Measurements from ENCODE around the gene EYS. TPM values are rescaled to one million over a fixed set of nuclear protein-coding genes. Genes with fewer than 3 reads are reported as not detected.

Gene EYS
- total RNA-seq, 2 donors from 2014 or later: not detected

GRCh38 chr6:63685446-63686379, 2021.3 kb downstream of the EYS start:
- peak overlapping the region; percentile 59 for H3K27ac Mint-ChIP-seq
- DNase-seq (no peak), ATAC-seq (peak; percentile 45)
- H3K27me3 Mint-ChIP-seq: no peaks in the 10 kb centered on the region
- H3K36me3 Mint-ChIP-seq (ENCODE audit: low read depth): peaks cover 17% of the 10 kb centered on the region
- H3K4me3 Mint-ChIP-seq: peak overlapping the region; percentile 39
- H3K9me3 ChIP-seq (ENCODE audit: control insufficient read depth, low read length, poor library complexity, severe bottlenecking): no peaks in the 10 kb centered on the region
- peaks cover 25% of the 10 kb centered on the region for H3K4me1 Mint-ChIP-seq

GRCh38 chr6:63683071-63683603, 2023.9 kb downstream of the EYS start:
- Mint-ChIP-seq H3K4me1 (peaks cover 42% of the 10 kb centered on the region), H3K4me3 (no peak overlapping the region), H3K27ac (no peak overlapping the region), H3K36me3 (ENCODE audit: low read depth) (peaks cover 24% of the 10 kb centered on the region), H3K27me3 (no peaks in the 10 kb centered on the region)
- H3K9me3 ChIP-seq (ENCODE audit: control insufficient read depth, low read length, poor library complexity, severe bottlenecking): no peaks in the 10 kb centered on the region
- no peak for ATAC-seq
- no peak for DNase-seq

- H3K9me3 ChIP-seq (ENCODE audit: control insufficient read depth, low read length, poor library complexity, severe bottlenecking): no peaks in the 10 kb centered on the region
- DNase-seq (no peak), ATAC-seq (no peak)
- peaks cover 14% of the 10 kb centered on the region for H3K36me3 Mint-ChIP-seq (ENCODE audit: low read depth)
- H3K27me3 Mint-ChIP-seq: no peaks in the 10 kb centered on the region
- no peak overlapping the region for H3K4me3 Mint-ChIP-seq
- no peak overlapping the region for H3K27ac Mint-ChIP-seq
- peaks cover 34% of the 10 kb centered on the region for H3K4me1 Mint-ChIP-seq
Measured at GRCh38 chr6:63677282-63677681, 2029.7 kb downstream of the EYS start.

GRCh38 chr6:63676412-63677114, 2030.5 kb downstream of the EYS start:
- Mint-ChIP-seq H3K27me3 (no peaks in the 10 kb centered on the region), H3K4me1 (peaks cover 32% of the 10 kb centered on the region), H3K27ac (no peak overlapping the region), H3K4me3 (no peak overlapping the region), H3K36me3 (ENCODE audit: low read depth) (peaks cover 14% of the 10 kb centered on the region)
- ATAC-seq: no peak
- H3K9me3 ChIP-seq (ENCODE audit: control insufficient read depth, low read length, poor library complexity, severe bottlenecking): no peaks in the 10 kb centered on the region
- no peak for DNase-seq

- Mint-ChIP-seq H3K4me1 (peaks cover 22% of the 10 kb centered on the region), H3K4me3 (no peak overlapping the region)
Measured at GRCh38 chr6:63675138-63675537, 2031.9 kb downstream of the EYS start.

GRCh38 chr6:63674635-63675034, 2032.4 kb downstream of the EYS start:
- H3K36me3 Mint-ChIP-seq (ENCODE audit: low read depth): peaks cover 2% of the 10 kb centered on the region
- H3K27ac Mint-ChIP-seq: no peak overlapping the region
- no peak for DNase-seq
- no peaks in the 10 kb centered on the region for H3K9me3 ChIP-seq (ENCODE audit: control insufficient read depth, low read length, poor library complexity, severe bottlenecking)
- no peaks in the 10 kb centered on the region for H3K27me3 Mint-ChIP-seq
- ATAC-seq: no peak
- H3K4me3 Mint-ChIP-seq: no peak overlapping the region
- H3K4me1 Mint-ChIP-seq: peaks cover 22% of the 10 kb centered on the region

More at GRCh38 chr6:63675138-63675537, 2031.9 kb downstream of the EYS start:
- no peak for DNase-seq
- no peaks in the 10 kb centered on the region for H3K27me3 Mint-ChIP-seq
- peaks cover 2% of the 10 kb centered on the region for H3K36me3 Mint-ChIP-seq (ENCODE audit: low read depth)
- H3K9me3 ChIP-seq (ENCODE audit: control insufficient read depth, low read length, poor library complexity, severe bottlenecking): no peaks in the 10 kb centered on the region
- H3K27ac Mint-ChIP-seq: no peak overlapping the region
- no peak for ATAC-seq

- Mint-ChIP-seq H3K36me3 (ENCODE audit: low read depth) (no peaks in the 10 kb centered on the region), H3K4me3 (no peak overlapping the region), H3K27me3 (no peaks in the 10 kb centered on the region), H3K27ac (no peak overlapping the region), H3K4me1 (peaks cover 22% of the 10 kb centered on the region)
- no peaks in the 10 kb centered on the region for H3K9me3 ChIP-seq (ENCODE audit: control insufficient read depth, low read length, poor library complexity, severe bottlenecking)
- ATAC-seq (no peak), DNase-seq (no peak)
Measured at GRCh38 chr6:63673692-63674091, 2033.3 kb downstream of the EYS start.

- Mint-ChIP-seq H3K4me3 (no peak overlapping the region), H3K27ac (peak overlapping the region; percentile 51), H3K4me1 (peaks cover 23% of the 10 kb centered on the region), H3K27me3 (no peaks in the 10 kb centered on the region), H3K36me3 (ENCODE audit: low read depth) (no peaks in the 10 kb centered on the region)
- DNase-seq (no peak), ATAC-seq (no peak)
- H3K9me3 ChIP-seq (ENCODE audit: control insufficient read depth, low read length, poor library complexity, severe bottlenecking): no peaks in the 10 kb centered on the region
Measured at GRCh38 chr6:63672582-63673129, 2034.4 kb downstream of the EYS start.

GRCh38 chr6:63671098-63671754, 2035.8 kb downstream of the EYS start:
- no peaks in the 10 kb centered on the region for H3K9me3 ChIP-seq (ENCODE audit: control insufficient read depth, low read length, poor library complexity, severe bottlenecking)
- ATAC-seq (no peak), DNase-seq (no peak)
- Mint-ChIP-seq H3K4me1 (peaks cover 27% of the 10 kb centered on the region), H3K4me3 (no peak overlapping the region), H3K27me3 (no peaks in the 10 kb centered on the region), H3K36me3 (ENCODE audit: low read depth) (no peaks in the 10 kb centered on the region), H3K27ac (no peak overlapping the region)
